ENCODE results near the gene TLR1. TPM values are rescaled to one million over a fixed set of nuclear protein-coding genes. Genes with fewer than 3 reads are reported as not detected.
A peak's percentile ranks its signal among the peaks of the same experiment; 100 is the strongest.

Gene TLR1
- 1.5 and 3.9 TPM in 2 replicates for total RNA-seq (2014; rRNA removed; shearing (Covaris generic); ENCODE audit: low replicate concordance)

- DNase-seq (ENCODE audit: low read depth): peak; percentile 48
- in situ Hi-C loops (cut with HindIII; ENCODE audit: low pct_unique_long_range_greater_than_20kb, low sequenced_read_pairs): no loop called here
Observed at GRCh38 chr4:38804654-38805295, at the start of gene TLR1. TLR1 (minus strand) TSS chr4:38804791; CDS start chr4:38798831, 5,960 bp downstream.

- in situ Hi-C loops (cut with HindIII; ENCODE audit: low pct_unique_long_range_greater_than_20kb, low sequenced_read_pairs): no loop called here
Observed at GRCh38 chr4:38846015-38846414, 41.4 kb upstream of the TLR1 start.

GRCh38 chr4:38842994-38843393 lies 38.4 kb upstream of the TLR1 start:
- DNase-seq (ENCODE audit: low read depth): no peak
- in situ Hi-C loops (cut with HindIII; ENCODE audit: low pct_unique_long_range_greater_than_20kb, low sequenced_read_pairs): no loop called here

More at GRCh38 chr4:38846015-38846414, 41.4 kb upstream of the TLR1 start:
- DNase-seq (ENCODE audit: low read depth): no peak

GRCh38 chr4:38837849-38838248 lies 33.3 kb upstream of the TLR1 start:
- DNase-seq (ENCODE audit: low read depth): no peak
- in situ Hi-C loops (cut with HindIII; ENCODE audit: low pct_unique_long_range_greater_than_20kb, low sequenced_read_pairs): no loop called here

- no peak for DNase-seq (ENCODE audit: low read depth)
- in situ Hi-C loops (cut with HindIII; ENCODE audit: low pct_unique_long_range_greater_than_20kb, low sequenced_read_pairs): no loop called here
Observed at GRCh38 chr4:38837334-38837733, 32.7 kb upstream of the TLR1 start.

- DNase-seq (ENCODE audit: low read depth): no peak
- in situ Hi-C loops (cut with HindIII; ENCODE audit: low pct_unique_long_range_greater_than_20kb, low sequenced_read_pairs): no loop called here
Observed at GRCh38 chr4:38834570-38834969, 30.0 kb upstream of the TLR1 start.

GRCh38 chr4:38832624-38833528 lies 28.3 kb upstream of the TLR1 start:
- in situ Hi-C loops (cut with HindIII; ENCODE audit: low pct_unique_long_range_greater_than_20kb, low sequenced_read_pairs): no loop called here
- DNase-seq (ENCODE audit: low read depth): no peak

- in situ Hi-C loops (cut with HindIII; ENCODE audit: low pct_unique_long_range_greater_than_20kb, low sequenced_read_pairs): no loop called here
- DNase-seq (ENCODE audit: low read depth): no peak
Observed at GRCh38 chr4:38832206-38832605, 27.6 kb upstream of the TLR1 start.

GRCh38 chr4:38831653-38832052 lies 27.1 kb upstream of the TLR1 start:
- no peak for DNase-seq (ENCODE audit: low read depth)
- in situ Hi-C loops (cut with HindIII; ENCODE audit: low pct_unique_long_range_greater_than_20kb, low sequenced_read_pairs): no loop called here

GRCh38 chr4:38829237-38829636 lies 24.6 kb upstream of the TLR1 start:
- in situ Hi-C loops (cut with HindIII; ENCODE audit: low pct_unique_long_range_greater_than_20kb, low sequenced_read_pairs): no loop called here
- DNase-seq (ENCODE audit: low read depth): no peak

GRCh38 chr4:38823766-38824165 lies 19.2 kb upstream of the TLR1 start:
- DNase-seq (ENCODE audit: low read depth): no peak
- in situ Hi-C loops (cut with HindIII; ENCODE audit: low pct_unique_long_range_greater_than_20kb, low sequenced_read_pairs): no loop called here

GRCh38 chr4:38822748-38823303 lies 18.2 kb upstream of the TLR1 start:
- in situ Hi-C loops (cut with HindIII; ENCODE audit: low pct_unique_long_range_greater_than_20kb, low sequenced_read_pairs): no loop called here
- no peak for DNase-seq (ENCODE audit: low read depth)

- DNase-seq (ENCODE audit: low read depth): no peak
- in situ Hi-C loops (cut with HindIII; ENCODE audit: low pct_unique_long_range_greater_than_20kb, low sequenced_read_pairs): no loop called here
Observed at GRCh38 chr4:38821739-38822138, 17.1 kb upstream of the TLR1 start.

- no peak for DNase-seq (ENCODE audit: low read depth)
- in situ Hi-C loops (cut with HindIII; ENCODE audit: low pct_unique_long_range_greater_than_20kb, low sequenced_read_pairs): no loop called here
Observed at GRCh38 chr4:38820329-38821061, 15.9 kb upstream of the TLR1 start.

- in situ Hi-C loops (cut with HindIII; ENCODE audit: low pct_unique_long_range_greater_than_20kb, low sequenced_read_pairs): no loop called here
- peak; percentile 30 for DNase-seq (ENCODE audit: low read depth)
Observed at GRCh38 chr4:38819569-38819968, 15.0 kb upstream of the TLR1 start.

GRCh38 chr4:38818441-38818976 lies 13.9 kb upstream of the TLR1 start:
- DNase-seq (ENCODE audit: low read depth): peak; percentile 34
- in situ Hi-C loops (cut with HindIII; ENCODE audit: low pct_unique_long_range_greater_than_20kb, low sequenced_read_pairs): no loop called here

- DNase-seq (ENCODE audit: low read depth): peak; percentile 23
- in situ Hi-C loops (cut with HindIII; ENCODE audit: low pct_unique_long_range_greater_than_20kb, low sequenced_read_pairs): no loop called here
Observed at GRCh38 chr4:38815885-38816782, 11.5 kb upstream of the TLR1 start.
